Measurements from ENCODE around the gene IYD. TPM values are rescaled to one million over a fixed set of nuclear protein-coding genes. Genes with fewer than 3 reads are reported as not detected.

IYD gene
- total RNA-seq, result not detected
- polyA plus RNA-seq, result not detected
- long read RNA-seq, donor 1, result 0 reads
- long read RNA-seq, donor 2, result 0 reads

GRCh38 chr6:150368762-150369161 lies at the start of gene IYD:
TSS of gene IYD (plus strand) at chr6:150369012. CDS start at chr6:150369032, 20 bp downstream.
- Histone ChIP-seq H3K27ac (no peak within 1 kb of the TSS), H3K9me3 (no peaks in the 10 kb centered on the region), H3K27me3 (replicated peaks in 1 of 7) (no peaks in the 10 kb centered on the region), H3K36me3 (no peaks in the 10 kb centered on the region), H3K4me3 (no peak within 1 kb of the TSS), H3K4me1 (no peaks in the 10 kb centered on the region)
- 79 to 89% (median 81%) methylated on average over 8 of the region's 8 CpGs for WGBS, 5 donors
- DNase-seq, result no peak
- intact Hi-C loops (cut with DNase I; ENCODE audit: low total_unique reads), result no loop called here
- TF ChIP-seq POLR2AphosphoS5 (IDR thresholded peaks at IDR 0.05) (no peak), POLR2A (IDR thresholded peaks at IDR 0.05) (no peak)
- TF ChIP-seq, protein P1, sequence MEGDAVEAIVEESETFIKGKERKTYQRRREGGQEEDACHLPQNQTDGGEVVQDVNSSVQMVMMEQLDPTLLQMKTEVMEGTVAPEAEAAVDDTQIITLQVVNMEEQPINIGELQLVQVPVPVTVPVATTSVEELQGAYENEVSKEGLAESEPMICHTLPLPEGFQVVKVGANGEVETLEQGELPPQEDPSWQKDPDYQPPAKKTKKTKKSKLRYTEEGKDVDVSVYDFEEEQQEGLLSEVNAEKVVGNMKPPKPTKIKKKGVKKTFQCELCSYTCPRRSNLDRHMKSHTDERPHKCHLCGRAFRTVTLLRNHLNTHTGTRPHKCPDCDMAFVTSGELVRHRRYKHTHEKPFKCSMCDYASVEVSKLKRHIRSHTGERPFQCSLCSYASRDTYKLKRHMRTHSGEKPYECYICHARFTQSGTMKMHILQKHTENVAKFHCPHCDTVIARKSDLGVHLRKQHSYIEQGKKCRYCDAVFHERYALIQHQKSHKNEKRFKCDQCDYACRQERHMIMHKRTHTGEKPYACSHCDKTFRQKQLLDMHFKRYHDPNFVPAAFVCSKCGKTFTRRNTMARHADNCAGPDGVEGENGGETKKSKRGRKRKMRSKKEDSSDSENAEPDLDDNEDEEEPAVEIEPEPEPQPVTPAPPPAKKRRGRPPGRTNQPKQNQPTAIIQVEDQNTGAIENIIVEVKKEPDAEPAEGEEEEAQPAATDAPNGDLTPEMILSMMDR (IDR thresholded peaks at IDR 0.05 in 8 of 11, conservative IDR thresholded peaks at IDR 0.05 in 3 of 11), result no peak

GRCh38 chr6:150319924-150320323 lies 48.9 kb upstream of the IYD start:
- DNase-seq, result no peak
- intact Hi-C loops (cut with DNase I; ENCODE audit: low total_unique reads), result no loop called here
- H3K27ac ChIP-seq, result no peak overlapping the region
- H3K4me1 ChIP-seq, result peaks cover 0 to 17% (median 5%) of the 10 kb centered on the region in 6 donors
- 83 to 89% (median 86%) methylated on average over 4 of the region's 4 CpGs for WGBS, 5 donors
- H3K9me3 ChIP-seq, result peaks cover 0 to 8% (median under 1%) of the 10 kb centered on the region in 8 donors
- H3K4me3 ChIP-seq, result no peak overlapping the region
- TF ChIP-seq POLR2AphosphoS5 (IDR thresholded peaks at IDR 0.05) (no peak), POLR2A (IDR thresholded peaks at IDR 0.05) (no peak)
- TF ChIP-seq, protein P1 (IDR thresholded peaks at IDR 0.05 in 8 of 11, conservative IDR thresholded peaks at IDR 0.05 in 3 of 11), result no peak
- no peaks in the 10 kb centered on the region for H3K36me3 ChIP-seq
- H3K27me3 ChIP-seq (replicated peaks in 1 of 7), result peaks cover 0 to 8% (median 0%) of the 10 kb centered on the region in 7 donors

- peaks cover 0 to 21% (median 7%) of the 10 kb centered on the region in 6 donors for H3K4me1 ChIP-seq
- no peaks in the 10 kb centered on the region for H3K36me3 ChIP-seq
- peaks cover 0 to 3% (median 0%) of the 10 kb centered on the region in 8 donors for H3K9me3 ChIP-seq
- DNase-seq, result no peak
- intact Hi-C loops (cut with DNase I; ENCODE audit: low total_unique reads), result no loop called here
- TF ChIP-seq, protein P1 (IDR thresholded peaks at IDR 0.05 in 8 of 11, conservative IDR thresholded peaks at IDR 0.05 in 3 of 11), result no peak
- TF ChIP-seq POLR2AphosphoS5 (IDR thresholded peaks at IDR 0.05), result peak in 1 of 3 donors; percentile 28
- TF ChIP-seq POLR2A (IDR thresholded peaks at IDR 0.05), result no peak
- H3K27me3 ChIP-seq (replicated peaks in 1 of 7), result peaks cover 0 to 7% (median 0%) of the 10 kb centered on the region in 7 donors
- 50 to 77% (median 69%) methylated on average over 9 of the region's 9 CpGs for WGBS, 5 donors
- no peak overlapping the region for H3K27ac ChIP-seq
- H3K4me3 ChIP-seq, result no peak overlapping the region
These were observed 48.4 kb upstream of the IYD start for GRCh38 chr6:150320442-150320841.

DNA sequence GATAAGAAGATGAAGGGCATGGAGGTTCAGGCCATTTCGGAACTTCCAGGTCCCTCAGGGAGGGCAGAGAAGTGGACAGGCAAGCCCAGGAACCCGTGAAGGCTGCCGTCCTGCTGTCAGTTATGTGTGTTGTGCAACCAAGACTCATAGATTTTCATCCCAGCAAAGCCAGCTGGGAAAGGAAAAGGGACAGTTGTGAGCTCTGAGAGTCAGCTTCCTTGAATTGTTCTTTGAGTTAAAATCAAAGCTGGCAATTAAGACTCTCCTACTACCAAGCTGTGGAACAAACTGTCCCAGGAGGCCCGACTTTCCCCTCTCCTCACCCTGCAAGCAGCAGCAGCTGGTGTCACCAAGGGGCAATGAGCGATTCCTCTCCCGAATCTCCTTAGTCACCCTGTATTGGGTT lies 46.3 kb upstream of the IYD start:
- no peak for DNase-seq
- peaks cover 0 to 7% (median 0%) of the 10 kb centered on the region in 7 donors for H3K27me3 ChIP-seq (replicated peaks in 1 of 7)
- TF ChIP-seq POLR2A (IDR thresholded peaks at IDR 0.05), result no peak
- intact Hi-C loops (cut with DNase I; ENCODE audit: low total_unique reads), result no loop called here
- no peaks in the 10 kb centered on the region for H3K9me3 ChIP-seq
- H3K4me3 ChIP-seq, result no peak overlapping the region
- WGBS, 5 donors, result 50 to 81% (median 65%) methylated on average over 6 of the region's 6 CpGs
- H3K36me3 ChIP-seq, result no peaks in the 10 kb centered on the region
- peaks cover 0 to 21% (median 7%) of the 10 kb centered on the region in 6 donors for H3K4me1 ChIP-seq
- peak overlapping the region in 3 of 8 donors; percentile 22 to 44 (median 31) for H3K27ac ChIP-seq
